Stimulated activated CD4-positive, alpha-beta T cell treated with anti-CD3 and anti-CD28 coated beads, Interleukin-4, amount 100 ng/mL, for 48 hours (primary cell): Measurements from ENCODE around the gene COL6A1.
"Not testable (repeated sequence)": the region's sequence is repeated elsewhere in the genome, so short reads cannot be mapped to it uniquely, and the experiment has no call there.

Experiments used
- DNase-seq, 2 donors: peaks; one replicate each; pipeline ENCODE4 v3.0.0-alpha.2; 2020; ENCODE audit warnings: low read depth in 2 of 2

COL6A1 gene

DNA sequence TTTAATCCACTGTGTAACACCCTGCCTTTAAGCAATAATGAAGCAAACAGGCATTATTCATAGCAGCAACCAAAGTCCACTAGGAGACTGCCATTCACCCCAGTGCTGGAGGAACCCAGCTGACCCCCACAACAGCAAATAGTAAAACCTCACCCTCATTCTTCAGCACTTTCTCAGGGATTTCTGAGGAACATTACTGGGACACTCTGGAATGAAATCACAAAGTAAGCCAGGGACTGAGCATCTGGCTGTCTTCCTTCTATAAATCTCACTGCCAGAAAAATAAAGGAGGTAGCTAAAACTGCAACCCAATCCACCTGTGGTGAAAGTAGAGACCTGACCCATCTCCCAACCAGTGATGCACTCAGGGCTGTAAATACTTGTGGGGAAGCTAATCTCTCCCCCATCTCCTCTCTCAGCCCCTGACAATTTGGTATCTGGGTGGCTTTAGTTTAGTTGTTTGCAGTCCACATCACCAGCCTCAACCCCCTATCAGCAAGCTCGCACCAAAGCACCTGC is 47.1 kb downstream of the COL6A1 start:
- no peak for DNase-seq

GRCh38 chr21:46029186-46029924 is 47.8 kb downstream of the COL6A1 start:
- DNase-seq: no peak

DNA sequence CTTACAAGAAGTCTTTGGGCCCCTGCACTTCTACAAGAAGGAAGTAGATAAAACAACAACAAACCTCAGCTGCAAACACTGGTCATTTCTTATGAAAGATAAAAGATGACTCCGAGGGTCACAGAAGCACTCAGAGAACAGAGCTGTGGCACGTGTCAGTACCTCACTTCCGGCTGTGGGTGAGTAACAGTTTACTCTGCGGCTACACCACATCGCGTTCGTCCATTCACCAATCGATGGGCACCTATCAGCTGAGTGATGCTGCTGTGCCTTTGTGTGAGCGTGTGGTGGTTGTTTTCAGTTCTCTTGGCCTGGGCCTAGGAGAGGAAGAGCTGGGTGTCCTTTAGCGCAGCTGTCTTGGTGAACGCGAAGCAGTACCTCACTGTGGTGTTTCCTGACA is 49.9 kb downstream of the COL6A1 start:
- DNase-seq: no peak

DNA sequence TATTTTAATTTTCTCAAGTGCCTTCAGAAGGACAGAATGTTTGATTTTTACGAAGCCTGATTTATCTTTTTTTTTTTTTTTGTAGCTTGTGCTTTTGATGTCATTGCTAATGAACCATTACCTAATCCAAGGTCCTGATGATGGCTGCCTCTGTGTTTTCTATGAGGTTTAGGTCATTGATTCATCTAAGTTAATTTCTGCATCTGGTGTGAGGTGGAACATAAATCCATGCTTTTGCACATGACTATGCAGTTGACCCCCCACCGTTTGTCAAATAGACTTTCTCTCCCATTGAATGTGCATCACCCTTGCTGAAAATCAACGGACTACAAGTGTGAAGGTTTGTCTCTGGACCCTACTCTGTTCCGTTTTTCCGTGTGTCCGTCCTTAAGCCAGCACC is 50.5 kb downstream of the COL6A1 start:
- no peak for DNase-seq

DNA sequence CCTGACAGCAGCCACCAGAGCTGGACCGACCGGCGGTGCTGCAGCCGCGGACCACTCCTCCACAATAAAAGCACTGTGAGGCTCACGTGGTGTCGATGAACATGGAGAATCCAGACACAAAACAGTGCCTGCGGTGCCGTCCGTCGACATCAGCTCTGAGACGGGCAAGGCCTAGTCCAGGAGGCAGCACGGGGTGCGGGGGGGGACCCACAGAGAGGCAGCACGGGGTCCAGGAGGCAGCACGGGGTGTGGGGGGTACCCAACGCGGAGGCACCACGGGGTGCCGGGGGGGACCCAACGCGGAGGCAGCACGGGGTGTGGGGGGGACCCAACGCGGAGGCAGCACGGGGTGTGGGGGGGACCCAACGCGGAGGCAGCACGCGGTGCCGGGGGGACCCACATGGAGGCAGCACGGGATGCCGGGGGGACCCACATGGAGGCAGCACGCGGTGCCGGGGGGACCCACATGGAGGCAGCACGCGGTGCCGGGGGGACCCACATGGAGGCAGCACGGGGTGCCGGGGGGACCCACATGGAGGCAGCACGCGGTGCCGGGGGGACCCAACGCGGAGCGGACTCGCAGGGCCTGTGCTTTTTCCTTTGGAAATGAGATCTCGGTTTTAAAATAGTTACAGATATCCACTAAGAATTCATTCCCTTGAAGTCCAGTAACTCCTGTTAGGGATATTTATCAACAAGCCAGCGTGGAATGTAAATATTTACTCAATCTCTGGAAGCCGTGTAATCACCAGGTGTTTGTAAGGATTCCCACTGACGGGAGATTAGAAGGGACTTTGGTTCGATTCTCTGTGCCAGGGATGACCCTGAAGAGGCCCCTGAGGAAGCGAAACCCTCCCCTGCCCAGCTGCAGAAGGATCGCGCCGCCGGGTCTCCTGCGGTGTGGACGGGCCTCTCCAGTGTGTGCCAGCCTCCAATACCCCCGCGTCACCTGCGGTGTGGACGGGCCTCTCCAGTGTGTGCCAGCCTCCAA is 52.1 kb downstream of the COL6A1 start:
- DNase-seq: no peak

GRCh38 chr21:46035809-46036695 is 54.5 kb downstream of the COL6A1 start:
- no peak for DNase-seq

DNA sequence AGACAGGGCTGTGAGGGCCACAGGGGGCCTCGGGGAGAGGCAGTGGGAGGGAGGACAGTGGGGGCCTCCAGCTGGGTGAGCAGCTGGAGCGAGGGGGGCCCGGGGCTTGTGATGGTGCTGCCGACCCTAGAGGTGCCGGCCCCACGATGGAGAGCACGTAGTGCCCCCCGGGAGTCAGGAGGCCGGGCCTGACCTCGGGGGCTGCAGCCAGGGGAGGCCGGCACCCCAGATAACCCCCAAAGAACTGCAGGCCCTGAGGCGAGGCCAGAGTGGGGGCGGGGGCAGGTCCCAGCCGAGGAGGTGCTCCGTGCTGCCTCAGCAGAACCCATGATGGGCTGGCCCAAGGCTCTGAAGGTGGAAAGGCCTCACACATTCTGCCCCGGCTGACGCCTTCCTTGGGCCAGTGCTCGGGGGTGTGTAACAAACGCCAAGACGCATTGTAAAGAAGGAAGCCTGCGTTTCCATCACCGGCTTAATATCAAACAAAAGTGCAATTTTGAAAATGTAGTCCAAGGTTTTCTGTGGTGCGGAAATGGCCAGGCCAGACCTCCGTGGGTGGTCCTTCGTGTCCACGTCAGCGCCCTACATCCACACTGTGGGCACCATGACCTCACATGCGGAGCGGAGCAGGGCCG is 55.2 kb downstream of the COL6A1 start:
- no peak for DNase-seq

DNA sequence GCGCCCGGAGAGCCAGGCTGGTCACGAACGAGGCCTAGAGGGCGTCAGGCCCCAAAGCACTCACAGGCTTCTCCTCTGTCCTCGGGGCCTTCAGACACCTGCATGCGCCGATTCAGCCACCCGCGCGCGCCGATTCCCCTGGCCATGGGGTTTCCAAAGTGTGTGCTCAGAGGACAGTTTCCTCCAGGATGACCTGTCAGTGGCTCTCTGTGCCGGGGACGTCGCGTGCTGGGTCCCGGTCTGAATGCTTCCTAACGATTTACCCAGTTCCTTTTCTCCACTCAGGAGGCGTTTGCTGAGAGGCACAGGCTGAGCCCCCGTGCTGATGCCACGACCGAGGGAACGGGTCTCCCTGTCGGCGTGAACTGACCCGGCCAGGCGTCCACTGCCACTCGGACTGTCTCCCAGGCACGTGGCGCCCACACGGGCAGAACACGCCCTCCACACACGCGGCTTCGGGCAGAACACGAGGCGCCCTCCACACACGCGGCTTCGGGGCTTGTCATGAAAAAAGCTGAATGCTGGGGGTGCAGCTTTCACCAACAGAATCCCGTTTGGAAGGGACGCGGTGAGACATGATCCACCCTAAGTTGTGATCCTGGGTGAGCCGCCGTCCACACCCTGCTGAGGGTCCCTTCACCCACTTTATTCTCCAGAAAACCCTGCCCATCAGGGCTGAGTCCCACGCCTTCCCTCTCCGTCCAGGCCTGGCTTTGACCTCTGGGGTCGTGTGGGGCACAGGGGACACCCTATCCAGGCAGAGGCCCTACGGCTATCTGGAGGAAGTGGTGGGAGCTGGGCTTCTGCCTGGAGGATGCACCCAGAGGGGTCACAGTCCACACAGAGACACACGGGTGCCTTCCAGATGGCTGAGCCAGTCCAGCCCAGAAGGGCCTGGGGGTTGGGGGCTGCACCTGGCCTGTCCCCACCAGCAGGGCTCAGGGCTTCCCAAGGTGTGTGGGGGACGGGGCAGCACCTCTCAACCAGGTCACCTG is 56.1 kb downstream of the COL6A1 start:
- DNase-seq: no peak

DNA sequence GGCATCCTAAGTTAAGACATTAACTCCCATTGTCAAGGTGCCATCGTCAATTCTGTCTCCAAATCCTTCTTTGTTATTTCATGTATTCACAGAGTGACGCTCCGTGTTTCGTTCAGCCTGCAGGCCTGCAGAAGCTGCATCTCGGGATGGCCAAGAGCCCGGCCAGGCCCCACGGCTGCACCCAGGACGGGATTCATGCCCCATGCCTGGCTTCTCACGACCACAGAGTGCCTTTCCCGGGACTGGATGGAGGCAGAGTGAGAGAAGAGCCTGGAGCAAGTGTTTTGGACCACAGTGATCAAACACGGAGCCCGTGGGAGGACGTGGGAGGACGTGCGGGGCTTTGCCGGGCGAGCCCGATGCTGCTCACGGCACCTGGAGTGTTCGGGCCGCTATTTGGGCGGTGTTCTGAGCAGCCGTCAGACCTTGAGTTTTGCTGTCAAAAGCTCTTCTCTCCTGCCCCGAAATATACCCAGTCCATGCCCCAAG is 56.8 kb downstream of the COL6A1 start:
- no peak for DNase-seq

- no peak for DNase-seq
Observed at GRCh38 chr21:46038871-46039397, 57.4 kb downstream of the COL6A1 start.

- DNase-seq: no peak
Observed at GRCh38 chr21:46039891-46040660, 58.5 kb downstream of the COL6A1 start.

GRCh38 chr21:46040707-46041106 is 59.1 kb downstream of the COL6A1 start:
- no peak for DNase-seq

DNA sequence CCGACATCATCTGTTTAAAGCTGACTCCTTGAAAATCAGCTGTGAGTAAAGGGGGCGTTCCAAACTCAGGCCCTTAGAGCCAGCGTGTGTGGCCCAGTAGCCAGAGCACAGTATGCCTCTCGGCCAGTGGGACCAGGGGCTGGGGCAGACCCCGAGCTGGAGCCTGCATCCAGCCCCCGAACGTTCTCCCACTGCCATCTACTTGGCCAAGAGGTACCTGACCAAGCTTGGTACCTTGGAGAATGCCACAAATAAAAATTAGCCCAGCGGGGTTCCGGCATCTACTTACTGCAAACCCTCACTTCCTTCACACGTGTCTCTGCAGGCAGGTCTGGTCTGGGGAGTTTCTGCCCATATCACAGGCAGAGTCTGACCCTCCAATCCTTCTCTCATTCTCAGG is 59.6 kb downstream of the COL6A1 start:
- no peak for DNase-seq

- DNase-seq: no peak
Observed at GRCh38 chr21:46045154-46045553, 63.6 kb downstream of the COL6A1 start.

GRCh38 chr21:46046471-46046870 is 64.9 kb downstream of the COL6A1 start:
- DNase-seq: no peak

GRCh38 chr21:46046906-46047305 is 65.3 kb downstream of the COL6A1 start:
- DNase-seq: not testable (repeated sequence)

GRCh38 chr21:46048926-46049889 is 67.6 kb downstream of the COL6A1 start:
- DNase-seq: no peak
